Tibial artery (tissue), 4 donors: ENCODE data around the gene CALCR.
A peak's percentile ranks its signal among the peaks of the same experiment; 100 is the strongest.

Experiments used
- DNase-seq, 2 donors: peaks; one replicate each; pipeline ENCODE4 v3.0.0-alpha.2; 2019
- H3K27ac ChIP-seq, 2 donors: fragments of 200-600 bp; sonication (generic) in 1 of 2; 1 replicate in 1 of 2; 2 replicates in 1 of 2; pipeline ENCODE4 v1.5.1; 2018 to 2019; ENCODE audit warnings: mild to moderate bottlenecking in 1 of 2
- H3K27me3 ChIP-seq, 2 donors: fragments of 200-600 bp; sonication (generic) in 1 of 2; one replicate each; pipeline versions ENCODE4 v1.5.1 to v1.6.0; 2016 to 2019
- H3K36me3 ChIP-seq, 3 donors: fragments of 200-600 bp; sonication (generic) in 2 of 3; one replicate each; pipeline ENCODE4 v1.5.1; 2016 to 2019; ENCODE audit warnings: mild to moderate bottlenecking in 2 of 3
- H3K4me1 ChIP-seq, 4 donors: fragments of 200-600 bp; sonication (generic) in 2 of 4; 1 replicate in 3 of 4; 2 replicates in 1 of 4; pipeline ENCODE4 v1.5.1; 2016 to 2019
- H3K4me3 ChIP-seq, 2 donors: fragments of 200-600 bp; sonication (generic) in 1 of 2; 1 replicate in 1 of 2; 2 replicates in 1 of 2; pipeline ENCODE4 v1.5.1; 2018 to 2019; ENCODE audit warnings: mild to moderate bottlenecking in 2 of 2
- H3K9me3 ChIP-seq, 3 donors: fragments of 200-600 bp; sonication (generic) in 1 of 3; one replicate each; pipeline ENCODE4 v1.5.1; 2016 to 2019
- intact Hi-C: fragments of 100-400 bp; cut with DNase I; formaldehyde crosslinking; loops from one replicate; pipeline ENCODE4 v1.15.0; 2023; ENCODE audit warnings: low total_unique reads
- TF ChIP-seq, protein P1 (sequence below), 2 experiments: fragments of 200-600 bp in 1 of 2; fragments of 450-650 bp in 1 of 2; IDR thresholded peaks; one replicate each; pipeline ENCODE4 v1.5.1; 2017 to 2019; ENCODE audit warnings: antibody characterized with exemption in 2 of 2, mild to moderate bottlenecking in 1 of 2, moderate library complexity in 1 of 2

The CALCR gene

DNA sequence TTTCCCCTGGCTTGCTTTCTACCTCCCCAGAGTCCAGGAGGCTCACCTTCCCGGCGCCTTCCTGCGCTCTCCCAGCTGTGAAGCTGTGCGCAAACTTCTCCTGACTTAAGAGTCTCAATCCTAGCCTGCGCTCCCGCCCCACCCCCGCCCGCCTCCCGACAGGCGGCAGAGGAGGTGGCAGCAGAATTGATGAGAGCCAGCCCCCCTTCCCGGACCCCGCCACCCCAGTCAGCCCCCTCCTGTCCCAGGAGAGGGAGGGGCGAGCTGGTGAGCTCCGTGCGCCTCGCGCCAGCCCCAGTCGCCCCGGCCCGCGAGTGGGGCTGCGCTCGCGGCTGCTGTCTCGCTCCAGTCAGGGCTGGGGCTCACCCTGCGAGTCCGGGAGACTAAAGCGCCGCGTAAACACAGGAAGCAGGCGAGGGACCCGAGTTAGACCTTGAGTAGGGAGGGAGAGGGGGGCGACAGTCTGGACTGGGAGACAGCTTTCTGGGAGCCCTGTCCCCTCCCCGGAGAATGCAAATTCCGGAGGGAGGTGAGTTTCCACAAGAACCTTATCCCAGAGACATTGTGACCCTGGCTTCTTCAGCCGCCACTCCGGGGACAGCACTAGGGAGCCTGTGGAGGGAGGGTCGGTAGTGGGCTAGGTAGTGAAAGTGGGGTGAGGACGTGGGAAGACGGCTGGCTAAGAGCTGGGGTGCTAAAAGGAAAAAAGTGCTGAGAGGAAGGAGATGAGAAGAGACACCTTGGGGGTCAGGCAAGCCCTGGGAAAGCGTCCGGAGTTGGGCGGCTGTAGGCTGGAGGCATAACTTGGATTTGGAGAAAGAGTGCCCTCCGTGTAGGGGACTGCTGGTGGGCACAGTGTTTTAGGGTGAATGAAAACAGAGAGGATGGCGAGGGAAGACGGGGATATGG, at the start of gene CALCR:
CALCR (minus strand) TSS at position 79 of the 909 bp plus-strand sequence. CDS start 87,743 bp downstream, outside the sequence.
- intact Hi-C loops = no loop called here
- Histone ChIP-seq H3K27me3 (peaks cover 0 to 26% of the 10 kb centered on the region in 2 donors), H3K4me3 (peak within 1 kb of the TSS; percentile 15 to 16), H3K36me3 (no peaks in the 10 kb centered on the region), H3K4me1 (peaks cover 0 to 14% (median 0%) of the 10 kb centered on the region in 4 donors), H3K9me3 (no peaks in the 10 kb centered on the region), H3K27ac (no peak within 1 kb of the TSS)
- TF ChIP-seq, protein P1, sequence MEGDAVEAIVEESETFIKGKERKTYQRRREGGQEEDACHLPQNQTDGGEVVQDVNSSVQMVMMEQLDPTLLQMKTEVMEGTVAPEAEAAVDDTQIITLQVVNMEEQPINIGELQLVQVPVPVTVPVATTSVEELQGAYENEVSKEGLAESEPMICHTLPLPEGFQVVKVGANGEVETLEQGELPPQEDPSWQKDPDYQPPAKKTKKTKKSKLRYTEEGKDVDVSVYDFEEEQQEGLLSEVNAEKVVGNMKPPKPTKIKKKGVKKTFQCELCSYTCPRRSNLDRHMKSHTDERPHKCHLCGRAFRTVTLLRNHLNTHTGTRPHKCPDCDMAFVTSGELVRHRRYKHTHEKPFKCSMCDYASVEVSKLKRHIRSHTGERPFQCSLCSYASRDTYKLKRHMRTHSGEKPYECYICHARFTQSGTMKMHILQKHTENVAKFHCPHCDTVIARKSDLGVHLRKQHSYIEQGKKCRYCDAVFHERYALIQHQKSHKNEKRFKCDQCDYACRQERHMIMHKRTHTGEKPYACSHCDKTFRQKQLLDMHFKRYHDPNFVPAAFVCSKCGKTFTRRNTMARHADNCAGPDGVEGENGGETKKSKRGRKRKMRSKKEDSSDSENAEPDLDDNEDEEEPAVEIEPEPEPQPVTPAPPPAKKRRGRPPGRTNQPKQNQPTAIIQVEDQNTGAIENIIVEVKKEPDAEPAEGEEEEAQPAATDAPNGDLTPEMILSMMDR (IDR thresholded peaks at IDR 0.05) = no peak
- DNase-seq = no peak

DNA sequence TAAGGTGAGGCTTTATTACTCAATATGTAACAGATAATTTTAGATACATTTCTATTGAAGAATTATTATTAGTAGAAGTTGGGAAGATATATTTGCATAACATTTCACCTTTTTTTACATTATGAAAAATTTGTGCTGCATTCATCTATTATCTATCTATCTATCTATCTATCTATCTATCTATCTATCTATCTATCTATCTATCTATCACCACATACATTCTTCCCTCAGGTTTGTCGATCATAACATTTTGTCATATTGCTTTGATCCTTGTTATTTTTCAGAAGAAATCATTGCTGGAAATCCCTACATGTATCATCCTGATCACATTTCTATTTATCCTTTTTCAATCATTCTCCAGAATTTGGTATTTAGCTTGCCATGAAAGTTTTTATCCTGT, 49.3 kb upstream of the CALCR start:
- intact Hi-C loops = no loop called here

DNA sequence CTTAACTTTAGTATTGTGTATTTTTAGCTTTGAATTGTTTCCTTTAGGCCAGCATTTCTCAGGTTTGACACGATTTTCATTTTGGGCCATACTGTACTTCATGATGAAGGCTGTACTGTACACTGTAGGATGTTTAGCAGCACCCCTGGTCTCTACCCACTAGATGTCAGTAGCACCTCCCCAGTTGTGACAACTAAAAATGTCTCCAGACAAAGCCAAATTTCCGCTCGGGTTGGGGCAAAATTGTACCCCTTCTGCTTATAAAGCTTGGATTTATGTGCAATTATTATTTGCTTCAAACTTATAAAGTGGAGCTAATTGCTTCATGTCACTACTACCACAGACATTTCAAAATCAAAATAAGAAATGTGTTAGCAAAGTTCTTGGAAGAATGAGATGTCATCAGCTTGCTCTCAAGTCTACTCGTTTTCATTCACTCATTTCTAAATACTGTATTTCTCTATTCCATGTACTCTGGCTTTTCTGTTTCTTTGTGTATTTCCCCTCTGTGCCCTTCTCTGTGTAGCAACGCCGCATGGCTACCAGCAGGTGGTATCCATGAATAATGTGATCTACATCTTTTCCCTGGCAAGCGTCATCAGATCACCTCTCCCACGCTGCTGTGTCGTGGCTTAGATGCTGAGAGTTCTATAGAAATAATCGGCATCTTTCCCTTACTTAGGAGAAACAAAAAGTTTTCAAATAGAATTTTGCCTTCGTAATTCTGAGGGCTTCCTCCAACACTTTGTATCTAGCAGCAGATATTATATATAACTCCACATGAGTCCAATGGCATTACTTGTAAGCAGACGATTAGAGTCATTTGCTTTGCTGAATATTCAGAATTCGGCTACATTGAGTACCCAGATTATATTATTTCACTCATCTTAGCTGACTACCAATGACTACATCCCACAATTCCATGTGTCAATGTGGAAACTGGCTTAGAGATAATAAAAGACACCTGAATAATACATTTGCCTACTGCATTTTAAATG, 47.8 kb upstream of the CALCR start:
- no peaks in the 10 kb centered on the region for H3K36me3 ChIP-seq
- intact Hi-C loops = no loop called here
- H3K4me1 ChIP-seq = no peaks in the 10 kb centered on the region
- TF ChIP-seq, protein P1 (IDR thresholded peaks at IDR 0.05) = no peak
- no peaks in the 10 kb centered on the region for H3K27me3 ChIP-seq
- no peak for DNase-seq
- no peak overlapping the region for H3K4me3 ChIP-seq
- H3K27ac ChIP-seq = no peak overlapping the region
- H3K9me3 ChIP-seq = no peaks in the 10 kb centered on the region

More for the DNA sequence above, 49.3 kb upstream of the CALCR start:
- no peaks in the 10 kb centered on the region for H3K4me1 ChIP-seq
- no peaks in the 10 kb centered on the region for H3K36me3 ChIP-seq
- DNase-seq = no peak
- H3K27ac ChIP-seq = no peak overlapping the region
- no peak overlapping the region for H3K4me3 ChIP-seq
- no peaks in the 10 kb centered on the region for H3K9me3 ChIP-seq
- H3K27me3 ChIP-seq = no peaks in the 10 kb centered on the region
- TF ChIP-seq, protein P1 (IDR thresholded peaks at IDR 0.05) = no peak

DNA sequence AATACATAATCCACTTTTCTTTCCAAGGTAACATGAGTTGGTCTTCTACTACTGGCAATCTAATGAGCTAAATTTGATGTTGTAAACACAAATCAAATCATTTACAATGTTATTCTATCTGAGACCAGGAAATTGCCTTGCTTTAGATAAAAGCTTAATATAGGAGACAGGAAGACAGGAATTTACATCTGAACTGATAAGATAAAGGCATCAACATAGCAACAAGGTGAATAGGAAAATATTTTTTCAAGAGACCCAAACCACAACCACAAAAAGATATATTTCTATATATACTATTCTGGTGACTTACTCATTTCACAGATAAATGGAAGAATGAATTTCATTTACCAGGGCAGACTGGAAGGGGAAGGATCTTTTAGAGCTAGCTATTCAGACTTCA, 46.3 kb upstream of the CALCR start:
- Histone ChIP-seq H3K36me3 (no peaks in the 10 kb centered on the region), H3K4me3 (no peak overlapping the region), H3K9me3 (no peaks in the 10 kb centered on the region), H3K27me3 (no peaks in the 10 kb centered on the region), H3K4me1 (no peaks in the 10 kb centered on the region), H3K27ac (no peak overlapping the region)
- no peak for DNase-seq
- intact Hi-C loops = no loop called here
- TF ChIP-seq, protein P1 (IDR thresholded peaks at IDR 0.05) = no peak

DNA sequence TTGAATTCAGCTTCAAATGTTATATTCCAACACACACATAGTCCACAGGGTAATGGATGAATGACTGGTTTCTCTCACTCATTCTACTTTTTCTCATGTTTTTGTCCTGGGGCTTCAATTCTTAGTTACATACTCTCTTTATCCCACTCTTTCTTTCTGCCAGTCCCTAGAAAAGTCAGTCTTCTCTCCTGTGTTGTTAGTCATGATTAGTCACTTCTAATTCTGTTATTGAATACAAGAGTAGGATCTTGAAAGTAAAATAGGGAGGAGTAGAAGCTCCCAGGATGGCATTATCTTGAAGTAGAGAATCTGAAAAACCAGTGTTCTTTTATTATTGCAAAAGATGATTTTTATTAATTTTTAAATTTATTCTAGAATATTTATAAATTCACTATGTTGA, 45.5 kb upstream of the CALCR start:
- Histone ChIP-seq H3K27me3 (no peaks in the 10 kb centered on the region), H3K36me3 (no peaks in the 10 kb centered on the region), H3K27ac (no peak overlapping the region), H3K4me3 (no peak overlapping the region), H3K9me3 (no peaks in the 10 kb centered on the region), H3K4me1 (no peaks in the 10 kb centered on the region)
- TF ChIP-seq, protein P1 (IDR thresholded peaks at IDR 0.05) = no peak
- intact Hi-C loops = no loop called here
- no peak for DNase-seq
